Hepatocyte (in vitro differentiated cells): ENCODE measurements around the gene PRR5.

Experiments used
- EZH2 ChIP-seq: fragments of 200-600 bp; sonication (generic); IDR thresholded peaks from 2 replicates; pipeline ENCODE4 v1.6.1; 2016; ENCODE audit warnings: antibody characterized with exemption, mild to moderate bottlenecking, borderline replicate concordance
- EZH2phosphoT487 ChIP-seq: fragments of 200-600 bp; sonication (generic); IDR thresholded peaks from one replicate; pipeline ENCODE4 v1.6.1; 2018; ENCODE audit warnings: antibody characterized with exemption, mild to moderate bottlenecking, low read depth, moderate library complexity; ENCODE audit not compliant: unreplicated experiment, severe bottlenecking
- TF ChIP-seq, protein P1 (sequence below): fragments of 200-600 bp; sonication (generic); IDR thresholded peaks from 2 replicates; pipeline ENCODE4 v1.5.1; 2016; ENCODE audit warnings: antibody characterized with exemption, mild to moderate bottlenecking; ENCODE audit not compliant: poor library complexity

DNA sequence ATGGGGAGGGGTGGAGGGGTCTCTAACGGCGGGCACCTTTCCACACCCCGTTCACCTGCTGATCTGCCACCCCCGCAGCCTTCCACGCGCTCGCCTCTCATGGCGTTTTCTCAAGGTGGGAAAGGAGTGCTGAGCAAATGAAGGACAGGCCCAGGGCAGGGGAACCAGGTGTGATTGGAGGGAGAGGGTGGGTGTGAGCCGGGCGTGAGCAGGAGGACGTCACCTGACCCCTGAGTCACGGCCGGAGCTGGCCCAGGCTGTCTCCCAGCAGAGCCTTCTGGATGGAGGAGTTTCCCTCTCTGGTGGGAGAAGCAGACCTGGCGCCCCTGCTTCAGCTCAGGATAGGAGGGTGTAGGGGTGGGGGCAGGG is 36.3 kb downstream of the PRR5 start:
- TF ChIP-seq, protein P1, sequence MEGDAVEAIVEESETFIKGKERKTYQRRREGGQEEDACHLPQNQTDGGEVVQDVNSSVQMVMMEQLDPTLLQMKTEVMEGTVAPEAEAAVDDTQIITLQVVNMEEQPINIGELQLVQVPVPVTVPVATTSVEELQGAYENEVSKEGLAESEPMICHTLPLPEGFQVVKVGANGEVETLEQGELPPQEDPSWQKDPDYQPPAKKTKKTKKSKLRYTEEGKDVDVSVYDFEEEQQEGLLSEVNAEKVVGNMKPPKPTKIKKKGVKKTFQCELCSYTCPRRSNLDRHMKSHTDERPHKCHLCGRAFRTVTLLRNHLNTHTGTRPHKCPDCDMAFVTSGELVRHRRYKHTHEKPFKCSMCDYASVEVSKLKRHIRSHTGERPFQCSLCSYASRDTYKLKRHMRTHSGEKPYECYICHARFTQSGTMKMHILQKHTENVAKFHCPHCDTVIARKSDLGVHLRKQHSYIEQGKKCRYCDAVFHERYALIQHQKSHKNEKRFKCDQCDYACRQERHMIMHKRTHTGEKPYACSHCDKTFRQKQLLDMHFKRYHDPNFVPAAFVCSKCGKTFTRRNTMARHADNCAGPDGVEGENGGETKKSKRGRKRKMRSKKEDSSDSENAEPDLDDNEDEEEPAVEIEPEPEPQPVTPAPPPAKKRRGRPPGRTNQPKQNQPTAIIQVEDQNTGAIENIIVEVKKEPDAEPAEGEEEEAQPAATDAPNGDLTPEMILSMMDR = no peak
- no peak for TF ChIP-seq EZH2
- TF ChIP-seq EZH2phosphoT487 = no peak
